Keratinocyte (primary cell): ENCODE data around the gene NOP9. TPM values are rescaled to one million over a fixed set of nuclear protein-coding genes. Genes with fewer than 3 reads are reported as not detected.

Experiments
- DNase-seq: peaks from one replicate; pipeline ENCODE4 v3.0.0-alpha.2; 2011; ENCODE audit warnings: low read depth, missing footprints, low spot score
- FAIRE-seq: peaks from 2 replicates; lab custom pipeline; 2011; peaks lifted over from hg19 to GRCh38; lab: Jason Lieb, UNC
- H2AFZ ChIP-seq: 2 replicates; pipeline ENCODE4 v1.6.0; 2012; ENCODE audit warnings: low read length, control low read depth, inconsistent platforms; ENCODE audit not compliant: control insufficient read depth
- H3K27ac ChIP-seq: 2 replicates; pipeline ENCODE4 v1.5.1; 2011; ENCODE audit warnings: low read length; ENCODE audit not compliant: control insufficient read depth, insufficient read depth
- H3K27me3 ChIP-seq: 3 replicates; pipeline ENCODE4 v1.6.0; 2011; ENCODE audit warnings: low read length; ENCODE audit not compliant: control insufficient read depth, insufficient read depth; ENCODE audit errors: extremely low read depth
- H3K36me3 ChIP-seq, 2 experiments: 2 replicates in 1 of 2; 3 replicates in 1 of 2; pipeline ENCODE4 v1.5.1; 2011; ENCODE audit warnings: low read length in 2 of 2, mild to moderate bottlenecking in 1 of 2; ENCODE audit not compliant: control insufficient read depth in 2 of 2, insufficient read depth in 2 of 2; ENCODE audit errors: extremely low read depth in 1 of 2
- H3K4me1 ChIP-seq: 3 replicates; pipeline ENCODE4 v1.5.1; 2011; ENCODE audit warnings: low read length; ENCODE audit not compliant: control insufficient read depth, insufficient read depth; ENCODE audit errors: extremely low read depth
- H3K4me2 ChIP-seq: 3 replicates; pipeline ENCODE4 v1.6.0; 2011; ENCODE audit warnings: low read depth, low read length; ENCODE audit not compliant: control insufficient read depth, insufficient read depth; ENCODE audit errors: extremely low read depth
- H3K4me3 ChIP-seq, 3 experiments: fragments of 200-600 bp in 1 of 3; sonication (generic) in 1 of 3; 2 replicates in 2 of 3; 3 replicates in 1 of 3; pipeline ENCODE4 v1.5.1; 2011 to 2016; ENCODE audit warnings: low read length in 3 of 3, mild to moderate bottlenecking in 3 of 3, control low read depth in 2 of 3, inconsistent platforms in 1 of 3, low read depth in 1 of 3, mixed read lengths in 1 of 3, mixed run types in 1 of 3, moderate library complexity in 1 of 3; ENCODE audit not compliant: control insufficient read depth in 2 of 3, insufficient read depth in 2 of 3; ENCODE audit errors: extremely low read depth in 1 of 3
- H3K79me2 ChIP-seq: 2 replicates; pipeline ENCODE4 v1.6.0; 2012; ENCODE audit warnings: low read length; ENCODE audit not compliant: control insufficient read depth, insufficient read depth
- H3K9ac ChIP-seq: 3 replicates; pipeline ENCODE4 v1.6.0; 2011; ENCODE audit warnings: low read length; ENCODE audit not compliant: control insufficient read depth, insufficient read depth; ENCODE audit errors: extremely low read depth
- H3K9me1 ChIP-seq: 3 replicates; pipeline ENCODE4 v1.6.0; 2011; ENCODE audit warnings: low read length; ENCODE audit not compliant: control insufficient read depth, insufficient read depth; ENCODE audit errors: extremely low read depth
- H3K9me3 ChIP-seq: 2 replicates; pipeline ENCODE4 v1.5.1; 2012; ENCODE audit warnings: low read depth, low read length; ENCODE audit not compliant: control insufficient read depth
- H4K20me1 ChIP-seq: 3 replicates; pipeline ENCODE4 v1.6.0; 2011; ENCODE audit warnings: low read length; ENCODE audit not compliant: control insufficient read depth, insufficient read depth; ENCODE audit errors: extremely low read depth
- EZH2 ChIP-seq: IDR thresholded peaks from one replicate; pipeline ENCODE4 v1.6.1; 2012; ENCODE audit warnings: inconsistent platforms, mild to moderate bottlenecking, low read length, moderate library complexity
- dilution Hi-C: fragments of 300-500 bp; cut with MboI; formaldehyde crosslinking; loops from one replicate; pipeline ENCODE4 v1.7.0; 2020; ENCODE audit warnings: low sequenced_read_pairs; ENCODE audit not compliant: extremely low pct_ligation_motif_present
- polyA plus RNA-seq, 5 experiments: library from polyadenylated mRNA; depleted of rRNA in 3 of 5; stranded (reverse) in 3 of 5; stranded (forward) in 1 of 5; unstranded in 1 of 5; fragments of >200 nt; gene quantifications; 1 replicate in 1 of 5; 2 replicates in 3 of 5; 3 replicates in 1 of 5; pipeline versions ENCODE4 v1.2.1 to v1.2.3, GENCODE V29; 2011 to 2012; ENCODE audit warnings: missing spikeins in 2 of 5, low read depth in 1 of 5, low replicate concordance in 1 of 5
- TF ChIP-seq, protein P1 (sequence below), 3 experiments: IDR thresholded peaks in 1 of 3; conservative IDR thresholded peaks in 1 of 3; optimal IDR thresholded peaks in 1 of 3; 2 replicates in 2 of 3; 3 replicates in 1 of 3; pipeline versions ENCODE3 to v1.5.1; 2011; ENCODE audit warnings: low read length in 3 of 3, mild to moderate bottlenecking in 3 of 3, moderate library complexity in 2 of 3, control low read depth in 1 of 3, inconsistent platforms in 1 of 3; ENCODE audit not compliant: insufficient read depth in 2 of 3; ENCODE audit errors: extremely low read depth in 1 of 3

The NOP9 gene
- polyA plus RNA-seq, 1 donor (not counting 4 experiments of a cell fraction or from before 2014, with no cell fraction given), result 19.9 TPM

DNA sequence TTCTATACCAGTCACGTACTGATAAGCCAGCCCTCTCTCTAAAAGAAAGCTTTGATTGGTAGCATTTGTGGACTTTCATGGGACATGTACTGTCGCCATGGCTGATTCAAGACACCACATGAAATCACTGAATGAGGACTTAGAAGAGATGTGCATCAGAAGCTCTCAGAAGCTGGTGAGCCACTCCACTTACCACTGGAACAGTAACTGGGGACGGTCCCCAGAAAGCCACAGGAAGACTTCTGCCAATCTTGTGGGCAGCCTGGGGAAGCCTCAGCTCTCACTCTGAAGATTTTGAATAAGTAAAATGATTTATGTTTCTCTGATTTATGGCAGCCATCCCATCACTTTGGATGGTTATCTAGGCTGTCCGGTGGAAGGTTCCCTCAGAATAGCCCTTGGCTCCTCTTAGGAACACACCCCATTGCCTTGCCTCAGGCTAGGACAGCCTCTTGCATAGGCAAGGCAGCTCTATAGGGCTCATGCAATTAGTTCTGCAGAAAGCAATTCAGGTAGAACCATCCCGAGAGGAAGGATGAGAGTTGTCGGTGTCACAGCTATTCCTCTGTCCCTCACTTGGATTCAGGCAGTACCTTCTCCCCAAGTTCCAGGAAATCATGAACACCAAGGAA lies 9.9 kb upstream of the NOP9 start:
- FAIRE-seq, result no peak
- Histone ChIP-seq H3K9me3 (no peaks in the 10 kb centered on the region), H3K4me2 (no peak overlapping the region), H3K36me3 (peaks cover 27 to 33% of the 10 kb centered on the region in 2 experiments), H3K27me3 (no peaks in the 10 kb centered on the region), H3K9me1 (no peaks in the 10 kb centered on the region), H3K4me1 (peaks cover 7% of the 10 kb centered on the region), H4K20me1 (no peaks in the 10 kb centered on the region), H3K4me3 (no peak overlapping the region), H3K79me2 (no peaks in the 10 kb centered on the region), H2AFZ (no peak overlapping the region), H3K9ac (no peak overlapping the region), H3K27ac (no peak overlapping the region)
- TF ChIP-seq EZH2, result no peak
- no peak for DNase-seq
- dilution Hi-C loops, result no loop called here

DNA sequence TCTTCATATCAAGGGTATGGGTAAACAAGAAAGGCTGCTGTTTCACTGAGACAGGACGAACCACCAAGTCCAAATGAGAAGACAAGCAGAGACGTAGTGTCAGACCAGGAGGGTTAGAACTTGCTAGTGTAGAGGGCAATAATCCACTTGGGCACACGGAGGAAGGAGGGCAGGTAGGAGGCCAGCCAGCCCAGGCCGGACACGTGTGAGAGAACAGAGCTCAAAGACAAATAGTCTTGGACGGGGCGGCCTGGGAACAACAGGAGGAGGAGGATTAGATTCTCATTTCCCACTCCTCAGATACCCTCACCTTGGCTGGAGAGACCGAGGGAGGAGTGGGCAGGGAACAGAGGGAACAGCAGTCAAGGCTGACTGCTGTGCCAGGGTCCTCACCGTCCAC lies 8.9 kb upstream of the NOP9 start:
- no peak for FAIRE-seq
- Histone ChIP-seq H3K36me3 (peaks cover 31 to 39% of the 10 kb centered on the region in 2 experiments), H2AFZ (no peak overlapping the region)

More for the DNA sequence above, 8.9 kb upstream of the NOP9 start:
- H3K4me2 ChIP-seq, result no peak overlapping the region
- no peaks in the 10 kb centered on the region for H3K27me3 ChIP-seq
- H3K9ac ChIP-seq, result no peak overlapping the region
- no peaks in the 10 kb centered on the region for H4K20me1 ChIP-seq
- peaks cover 3% of the 10 kb centered on the region for H3K79me2 ChIP-seq
- H3K27ac ChIP-seq, result no peak overlapping the region
- no peak overlapping the region for H3K4me3 ChIP-seq
- no peak for DNase-seq
- peaks cover 5% of the 10 kb centered on the region for H3K4me1 ChIP-seq
- dilution Hi-C loops, result no loop called here
- no peaks in the 10 kb centered on the region for H3K9me1 ChIP-seq
- no peaks in the 10 kb centered on the region for H3K9me3 ChIP-seq
- TF ChIP-seq EZH2, result no peak
- TF ChIP-seq, protein P1, sequence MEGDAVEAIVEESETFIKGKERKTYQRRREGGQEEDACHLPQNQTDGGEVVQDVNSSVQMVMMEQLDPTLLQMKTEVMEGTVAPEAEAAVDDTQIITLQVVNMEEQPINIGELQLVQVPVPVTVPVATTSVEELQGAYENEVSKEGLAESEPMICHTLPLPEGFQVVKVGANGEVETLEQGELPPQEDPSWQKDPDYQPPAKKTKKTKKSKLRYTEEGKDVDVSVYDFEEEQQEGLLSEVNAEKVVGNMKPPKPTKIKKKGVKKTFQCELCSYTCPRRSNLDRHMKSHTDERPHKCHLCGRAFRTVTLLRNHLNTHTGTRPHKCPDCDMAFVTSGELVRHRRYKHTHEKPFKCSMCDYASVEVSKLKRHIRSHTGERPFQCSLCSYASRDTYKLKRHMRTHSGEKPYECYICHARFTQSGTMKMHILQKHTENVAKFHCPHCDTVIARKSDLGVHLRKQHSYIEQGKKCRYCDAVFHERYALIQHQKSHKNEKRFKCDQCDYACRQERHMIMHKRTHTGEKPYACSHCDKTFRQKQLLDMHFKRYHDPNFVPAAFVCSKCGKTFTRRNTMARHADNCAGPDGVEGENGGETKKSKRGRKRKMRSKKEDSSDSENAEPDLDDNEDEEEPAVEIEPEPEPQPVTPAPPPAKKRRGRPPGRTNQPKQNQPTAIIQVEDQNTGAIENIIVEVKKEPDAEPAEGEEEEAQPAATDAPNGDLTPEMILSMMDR (optimal IDR thresholded peaks at IDR 0.05 in 1 of 3, IDR thresholded peaks at IDR 0.05 in 1 of 3, conservative IDR thresholded peaks at IDR 0.05 in 1 of 3; ENCODE audit: extremely low read depth in 1 of 3, insufficient read depth in 2 of 3, low read length in 3 of 3), result no peak
